KMS-11 (cell line): ENCODE measurements around the gene PCDHA13.

Source experiments
- H2AFZ ChIP-seq: fragments of 200-600 bp; sonication (generic); 2 replicates; pipeline ENCODE4 v1.6.1; 2016; ENCODE audit warnings: antibody characterized with exemption, mixed run types, low read depth
- H3K27ac ChIP-seq: fragments of 200-600 bp; sonication (generic); 2 replicates; pipeline ENCODE4 v1.6.1; 2016; ENCODE audit warnings: mild to moderate bottlenecking, mixed run types
- H3K27me3 ChIP-seq: fragments of 200-600 bp; sonication (generic); 2 replicates; pipeline ENCODE4 v1.6.1; 2017; ENCODE audit warnings: mild to moderate bottlenecking, low read depth, mixed run types, moderate library complexity; ENCODE audit not compliant: insufficient read depth
- H3K36me3 ChIP-seq: fragments of 200-600 bp; sonication (generic); 2 replicates; pipeline ENCODE4 v1.6.1; 2017; ENCODE audit warnings: mild to moderate bottlenecking, mixed run types; ENCODE audit not compliant: insufficient read depth
- H3K4me1 ChIP-seq: fragments of 200-600 bp; sonication (generic); 2 replicates; pipeline ENCODE4 v1.6.1; 2016; ENCODE audit warnings: mild to moderate bottlenecking, low read depth, mixed run types; ENCODE audit not compliant: poor library complexity, severe bottlenecking
- H3K4me2 ChIP-seq: fragments of 200-600 bp; sonication (generic); 2 replicates; pipeline ENCODE4 v1.7.0; 2016; ENCODE audit warnings: mild to moderate bottlenecking, mixed run types
- H3K4me3 ChIP-seq: fragments of 200-600 bp; sonication (generic); IDR thresholded peaks from 2 replicates; pipeline ENCODE4 v1.6.1; 2017; ENCODE audit warnings: low read depth, low read length, mixed read lengths; ENCODE audit not compliant: insufficient read depth
- H3K79me2 ChIP-seq: fragments of 200-600 bp; sonication (generic); 2 replicates; pipeline ENCODE4 v1.6.1; 2016; ENCODE audit warnings: low read depth, mixed run types; ENCODE audit not compliant: insufficient read depth
- H3K9ac ChIP-seq: fragments of 200-600 bp; sonication (generic); 2 replicates; pipeline ENCODE4 v1.6.1; 2016; ENCODE audit warnings: mild to moderate bottlenecking, mixed run types
- H4K20me1 ChIP-seq: fragments of 200-600 bp; sonication (generic); 2 replicates; pipeline ENCODE4 v1.6.1; 2016; ENCODE audit warnings: mild to moderate bottlenecking, mixed run types; ENCODE audit not compliant: insufficient read depth
- CTCF ChIP-seq: fragments of 200-600 bp; sonication (generic); conservative IDR thresholded peaks from 2 replicates; pipeline ENCODE4 v1.6.1; 2017; ENCODE audit warnings: low read depth, mild to moderate bottlenecking, antibody characterized with exemption, low read length, moderate library complexity, mixed read lengths

The PCDHA13 gene

GRCh38 chr5:140877262-140877581 is 4.7 kb upstream of the PCDHA13 start:
- H3K4me3 ChIP-seq = no peak overlapping the region
- H3K79me2 ChIP-seq = no peaks in the 10 kb centered on the region
- no peak overlapping the region for H3K27ac ChIP-seq
- no peak overlapping the region for H3K9ac ChIP-seq
- no peaks in the 10 kb centered on the region for H4K20me1 ChIP-seq
- H3K27me3 ChIP-seq = no peaks in the 10 kb centered on the region
- H2AFZ ChIP-seq = no peak overlapping the region
- no peaks in the 10 kb centered on the region for H3K4me1 ChIP-seq
- H3K4me2 ChIP-seq = no peak overlapping the region
- no peaks in the 10 kb centered on the region for H3K36me3 ChIP-seq
- no peak for TF ChIP-seq CTCF

GRCh38 chr5:140882591-140882899 is 621 bp downstream of the PCDHA13 start:
- TF ChIP-seq CTCF = no peak
- H3K79me2 ChIP-seq = no peaks in the 10 kb centered on the region
- H4K20me1 ChIP-seq = no peaks in the 10 kb centered on the region
- no peaks in the 10 kb centered on the region for H3K27me3 ChIP-seq
- H3K27ac ChIP-seq = no peak overlapping the region
- no peak overlapping the region for H3K4me2 ChIP-seq
- no peaks in the 10 kb centered on the region for H3K4me1 ChIP-seq
- H3K4me3 ChIP-seq = no peak overlapping the region
- H3K9ac ChIP-seq = no peak overlapping the region
- no peak overlapping the region for H2AFZ ChIP-seq
- H3K36me3 ChIP-seq = no peaks in the 10 kb centered on the region

DNA sequence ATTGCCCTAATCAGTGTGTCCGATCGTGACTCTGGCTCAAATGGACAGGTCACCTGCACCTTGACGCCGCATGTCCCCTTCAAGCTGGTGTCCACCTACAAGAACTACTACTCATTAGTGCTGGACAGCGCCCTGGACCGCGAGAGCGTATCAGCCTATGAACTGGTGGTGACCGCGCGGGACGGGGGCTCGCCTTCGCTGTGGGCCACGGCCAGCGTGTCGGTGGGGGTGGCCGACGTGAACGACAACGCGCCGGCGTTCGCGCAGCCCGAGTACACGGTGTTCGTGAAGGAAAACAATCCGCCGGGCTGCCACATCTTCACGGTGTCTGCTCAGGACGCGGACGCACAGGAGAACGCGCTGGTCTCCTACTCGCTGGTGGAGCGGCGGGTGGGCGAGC is 1.4 kb downstream of the PCDHA13 start:
- no peak for TF ChIP-seq CTCF
- Histone ChIP-seq H3K27me3 (no peaks in the 10 kb centered on the region), H3K4me3 (no peak overlapping the region), H3K79me2 (no peaks in the 10 kb centered on the region), H3K36me3 (no peaks in the 10 kb centered on the region), H2AFZ (no peak overlapping the region), H3K4me1 (no peaks in the 10 kb centered on the region), H3K9ac (no peak overlapping the region), H3K27ac (no peak overlapping the region), H4K20me1 (no peaks in the 10 kb centered on the region), H3K4me2 (no peak overlapping the region)

GRCh38 chr5:140883927-140884697 is 2.2 kb downstream of the PCDHA13 start:
- Histone ChIP-seq H3K4me2 (no peak overlapping the region), H2AFZ (no peak overlapping the region), H3K27ac (no peak overlapping the region), H3K4me1 (no peaks in the 10 kb centered on the region), H3K79me2 (no peaks in the 10 kb centered on the region), H3K36me3 (no peaks in the 10 kb centered on the region), H3K9ac (no peak overlapping the region), H3K4me3 (no peak overlapping the region), H4K20me1 (no peaks in the 10 kb centered on the region), H3K27me3 (no peaks in the 10 kb centered on the region)
- TF ChIP-seq CTCF = no peak
